Mesenchymal stem cell (in vitro differentiated cells and primary cell): ENCODE measurements around the gene ZNF608.

ENCODE experiments used
- DNase-seq: peaks from one replicate; pipeline ENCODE4 v3.0.0-alpha.2; 2013
- H2AFZ ChIP-seq: one replicate; pipeline ENCODE4 v1.6.1; 2013; ENCODE audit warnings: low read depth, mild to moderate bottlenecking, control low read depth, inconsistent platforms, low read length, moderate library complexity
- H2AK5ac ChIP-seq: 2 replicates; pipeline ENCODE4 v1.6.1; 2013; ENCODE audit warnings: low read length, moderate library complexity, mild to moderate bottlenecking, inconsistent platforms; ENCODE audit not compliant: severe bottlenecking
- H2BK120ac ChIP-seq: one replicate; pipeline ENCODE4 v1.6.1; 2013; ENCODE audit warnings: low read depth, mild to moderate bottlenecking, inconsistent platforms, low read length, moderate library complexity
- H2BK12ac ChIP-seq, 2 experiments: one replicate each; pipeline ENCODE4 v1.6.1; 2013; ENCODE audit warnings: inconsistent platforms in 2 of 2, low read length in 2 of 2, mild to moderate bottlenecking in 2 of 2, moderate library complexity in 2 of 2, control low read depth in 1 of 2
- H2BK15ac ChIP-seq: one replicate; pipeline ENCODE4 v1.6.1; 2013; ENCODE audit warnings: mild to moderate bottlenecking, low read depth, inconsistent platforms; ENCODE audit not compliant: poor library complexity, severe bottlenecking
- H2BK5ac ChIP-seq: 2 replicates; pipeline ENCODE4 v1.6.1; 2013; ENCODE audit warnings: low read depth, mild to moderate bottlenecking, low read length, control low read depth, inconsistent platforms; ENCODE audit not compliant: poor library complexity, severe bottlenecking
- H3K14ac ChIP-seq, 2 experiments: one replicate each; pipeline ENCODE4 v1.6.1; 2013; ENCODE audit warnings: inconsistent platforms in 2 of 2, low read length in 2 of 2, control low read depth in 1 of 2, mild to moderate bottlenecking in 1 of 2, moderate library complexity in 1 of 2
- H3K18ac ChIP-seq, 2 experiments: one replicate each; pipeline ENCODE4 v1.6.1; 2013; ENCODE audit warnings: inconsistent platforms in 2 of 2, low read length in 2 of 2, control low read depth in 1 of 2, low read depth in 1 of 2, mild to moderate bottlenecking in 1 of 2
- H3K23ac ChIP-seq, 2 experiments: one replicate each; pipeline ENCODE4 v1.6.1; 2013; ENCODE audit warnings: inconsistent platforms in 2 of 2, low read length in 2 of 2, mild to moderate bottlenecking in 2 of 2, moderate library complexity in 2 of 2, control low read depth in 1 of 2
- H3K27ac ChIP-seq: 2 replicates; pipeline ENCODE4 v1.5.1; 2013; ENCODE audit warnings: mild to moderate bottlenecking, moderate library complexity, low read length, control low read depth, inconsistent platforms; ENCODE audit not compliant: poor library complexity, severe bottlenecking
- H3K27me3 ChIP-seq, 2 experiments: 2 replicates each; pipeline versions ENCODE4 v1.6.1 to v1.7.0; 2013; ENCODE audit warnings: low read length in 2 of 2, mild to moderate bottlenecking in 2 of 2, moderate library complexity in 2 of 2, control low read depth in 1 of 2, inconsistent platforms in 1 of 2; ENCODE audit not compliant: control insufficient read depth in 1 of 2, insufficient read depth in 1 of 2
- H3K36me3 ChIP-seq, 2 experiments: 2 replicates each; pipeline versions ENCODE4 v1.6.1 to v1.7.0; 2013; ENCODE audit warnings: low read length in 2 of 2, control low read depth in 1 of 2, inconsistent platforms in 1 of 2, low read depth in 1 of 2, mild to moderate bottlenecking in 1 of 2; ENCODE audit not compliant: insufficient read depth in 2 of 2, control insufficient read depth in 1 of 2
- H3K4ac ChIP-seq, 2 experiments: one replicate each; pipeline ENCODE4 v1.6.1; 2013; ENCODE audit warnings: inconsistent platforms in 2 of 2, low read length in 2 of 2, mild to moderate bottlenecking in 2 of 2, moderate library complexity in 2 of 2, control low read depth in 1 of 2, low read depth in 1 of 2
- H3K4me1 ChIP-seq: 2 replicates; pipeline ENCODE4 v1.6.1; 2013; ENCODE audit warnings: low read depth, low read length, control low read depth; ENCODE audit not compliant: control insufficient read depth, insufficient read depth
- H3K4me2 ChIP-seq: 2 replicates; pipeline ENCODE4 v1.6.1; 2013; ENCODE audit warnings: low read length, mild to moderate bottlenecking, inconsistent platforms; ENCODE audit not compliant: poor library complexity, severe bottlenecking
- H3K4me3 ChIP-seq, 2 experiments: 2 replicates each; pipeline versions ENCODE4 v1.5.1 to v1.7.0; 2013; ENCODE audit warnings: low read length in 2 of 2, mild to moderate bottlenecking in 2 of 2, control low read depth in 1 of 2, low read depth in 1 of 2; ENCODE audit not compliant: insufficient read depth in 1 of 2
- H3K79me1 ChIP-seq: replicated peaks from 2 replicates; pipeline ENCODE4 v1.6.1; 2013; ENCODE audit warnings: mild to moderate bottlenecking, control low read depth, low read length, inconsistent platforms; ENCODE audit not compliant: poor library complexity, severe bottlenecking
- H3K9ac ChIP-seq: 2 replicates; pipeline ENCODE4 v1.7.0; 2013; ENCODE audit warnings: mild to moderate bottlenecking, low read length, moderate library complexity
- H3K9me3 ChIP-seq: 2 replicates; pipeline ENCODE4 v1.7.0; 2013; ENCODE audit warnings: mild to moderate bottlenecking, low read length; ENCODE audit not compliant: control insufficient read depth
- H4K8ac ChIP-seq: one replicate; pipeline ENCODE4 v1.6.1; 2013; ENCODE audit warnings: inconsistent platforms, mild to moderate bottlenecking, low read length, moderate library complexity
- H4K91ac ChIP-seq: one replicate; pipeline ENCODE4 v1.6.1; 2013; ENCODE audit warnings: mild to moderate bottlenecking, low read length, inconsistent platforms
- WGBS: methylation state at CpG from one replicate; pipeline ENCODE4 v1.1.7; 2013; ENCODE audit warnings: mixed read lengths; 5-methylcytosine and 5-hydroxymethylcytosine counted together

Gene ZNF608

GRCh38 chr5:124735169-124735858, 11.1 kb downstream of the ZNF608 start:
- WGBS: 4% methylated on average over 23 of the region's 24 CpGs
- H2BK5ac ChIP-seq: no peak overlapping the region
- H3K23ac ChIP-seq: no peak overlapping the region
- no peaks in the 10 kb centered on the region for H3K9me3 ChIP-seq
- peak overlapping the region; percentile 80 for H3K9ac ChIP-seq
- H3K79me1 ChIP-seq: peaks cover 6% of the 10 kb centered on the region
- H3K4me1 ChIP-seq: peaks cover 4% of the 10 kb centered on the region
- DNase-seq: peak; percentile 75
- H2BK12ac ChIP-seq: peak overlapping the region in 1 of 2 experiments; percentile 63
- H3K27ac ChIP-seq: no peak overlapping the region
- H3K14ac ChIP-seq: no peak overlapping the region
- no peak overlapping the region for H2AK5ac ChIP-seq
- peak overlapping the region; percentile 75 for H2BK15ac ChIP-seq
- H4K8ac ChIP-seq: peak overlapping the region; percentile 71
- peak overlapping the region; percentile 44 for H4K91ac ChIP-seq
- no peaks in the 10 kb centered on the region for H3K27me3 ChIP-seq
- H3K18ac ChIP-seq: peak overlapping the region; percentile 78 to 89
- H2BK120ac ChIP-seq: peak overlapping the region; percentile 36
- H3K4me3 ChIP-seq: peak overlapping the region in 1 of 2 experiments; percentile 71
- no peaks in the 10 kb centered on the region for H3K36me3 ChIP-seq
- H3K4me2 ChIP-seq: peak overlapping the region; percentile 65
- no peak overlapping the region for H2AFZ ChIP-seq
- peak overlapping the region in 1 of 2 experiments; percentile 34 for H3K4ac ChIP-seq

- peak overlapping the region; percentile 82 to 89 for H3K18ac ChIP-seq
- H3K23ac ChIP-seq: no peak overlapping the region
- no peaks in the 10 kb centered on the region for H3K9me3 ChIP-seq
- peak overlapping the region; percentile 91 for H2AK5ac ChIP-seq
- no peaks in the 10 kb centered on the region for H3K36me3 ChIP-seq
- 59% methylated on average over 5 of the region's 8 CpGs for WGBS
- H2AFZ ChIP-seq: no peak overlapping the region
- no peak for DNase-seq
- no peak overlapping the region for H2BK15ac ChIP-seq
- peak overlapping the region in 1 of 2 experiments; percentile 7 for H3K14ac ChIP-seq
- H4K8ac ChIP-seq: peak overlapping the region; percentile 89
- H4K91ac ChIP-seq: peak overlapping the region; percentile 75
- H3K9ac ChIP-seq: peak overlapping the region; percentile 80
- H2BK5ac ChIP-seq: no peak overlapping the region
- H3K27me3 ChIP-seq: no peaks in the 10 kb centered on the region
- H2BK12ac ChIP-seq: peak overlapping the region; percentile 71 to 89
- no peak overlapping the region for H3K4me2 ChIP-seq
- no peak overlapping the region for H3K27ac ChIP-seq
- H3K4me3 ChIP-seq: peak overlapping the region in 1 of 2 experiments; percentile 71
- H3K79me1 ChIP-seq: peaks cover 6% of the 10 kb centered on the region
- H3K4me1 ChIP-seq: peaks cover 4% of the 10 kb centered on the region
- H3K4ac ChIP-seq: peak overlapping the region in 1 of 2 experiments; percentile 73
- H2BK120ac ChIP-seq: peak overlapping the region; percentile 49
These were observed 11.8 kb downstream of the ZNF608 start for GRCh38 chr5:124734574-124735168.

GRCh38 chr5:124733329-124733650, 13.1 kb downstream of the ZNF608 start:
- Histone ChIP-seq H3K36me3 (no peaks in the 10 kb centered on the region), H3K27ac (no peak overlapping the region), H3K14ac (no peak overlapping the region), H3K4ac (peak overlapping the region in 1 of 2 experiments; percentile 40), H4K91ac (no peak overlapping the region), H3K9me3 (no peaks in the 10 kb centered on the region), H3K4me3 (no peak overlapping the region), H2BK12ac (no peak overlapping the region), H2AFZ (no peak overlapping the region), H3K23ac (no peak overlapping the region), H3K79me1 (peaks cover 6% of the 10 kb centered on the region), H3K18ac (peak overlapping the region in 1 of 2 experiments; percentile 12), H3K4me1 (peaks cover 8% of the 10 kb centered on the region), H3K4me2 (no peak overlapping the region), H2BK120ac (no peak overlapping the region), H2BK15ac (no peak overlapping the region), H2BK5ac (peak overlapping the region; percentile 44), H4K8ac (no peak overlapping the region), H2AK5ac (peak overlapping the region; percentile 48), H3K27me3 (no peaks in the 10 kb centered on the region), H3K9ac (no peak overlapping the region)
- WGBS: 86% methylated on average over 1 of the region's 1 CpG
- no peak for DNase-seq

- Histone ChIP-seq H2AK5ac (no peak overlapping the region), H4K8ac (no peak overlapping the region), H3K9me3 (no peaks in the 10 kb centered on the region), H3K9ac (no peak overlapping the region), H2BK120ac (no peak overlapping the region), H3K27me3 (no peaks in the 10 kb centered on the region), H3K36me3 (no peaks in the 10 kb centered on the region), H3K27ac (no peak overlapping the region), H2BK5ac (peak overlapping the region; percentile 44), H3K4ac (peak overlapping the region in 1 of 2 experiments; percentile 86), H2BK12ac (no peak overlapping the region), H2BK15ac (no peak overlapping the region), H3K23ac (no peak overlapping the region), H4K91ac (no peak overlapping the region), H3K79me1 (peaks cover 7% of the 10 kb centered on the region), H3K4me1 (peaks cover 8% of the 10 kb centered on the region), H3K4me3 (no peak overlapping the region), H3K14ac (no peak overlapping the region), H3K18ac (peak overlapping the region; percentile 48 to 70), H3K4me2 (no peak overlapping the region), H2AFZ (no peak overlapping the region)
- 88% methylated on average over 3 of the region's 3 CpGs for WGBS
- no peak for DNase-seq
These were observed 13.8 kb downstream of the ZNF608 start for GRCh38 chr5:124732428-124733328.
